HL-60 (cell line): Measurements from ENCODE around the gene RCAN3.
"Not testable (repeated sequence)": the region's sequence is repeated elsewhere in the genome, so short reads cannot be mapped to it uniquely, and the experiment has no call there.

ENCODE experiments used
- POLR2AphosphoS5 ChIP-seq: IDR thresholded peaks from 2 replicates; pipeline ENCODE4 v1.6.1; 2012; ENCODE audit warnings: low read depth
- TF ChIP-seq, protein P1 (sequence below): IDR thresholded peaks from one replicate; pipeline ENCODE4 v1.5.1; 2011; ENCODE audit warnings: low read length, control low read depth, inconsistent platforms; ENCODE audit not compliant: insufficient read depth

DNA sequence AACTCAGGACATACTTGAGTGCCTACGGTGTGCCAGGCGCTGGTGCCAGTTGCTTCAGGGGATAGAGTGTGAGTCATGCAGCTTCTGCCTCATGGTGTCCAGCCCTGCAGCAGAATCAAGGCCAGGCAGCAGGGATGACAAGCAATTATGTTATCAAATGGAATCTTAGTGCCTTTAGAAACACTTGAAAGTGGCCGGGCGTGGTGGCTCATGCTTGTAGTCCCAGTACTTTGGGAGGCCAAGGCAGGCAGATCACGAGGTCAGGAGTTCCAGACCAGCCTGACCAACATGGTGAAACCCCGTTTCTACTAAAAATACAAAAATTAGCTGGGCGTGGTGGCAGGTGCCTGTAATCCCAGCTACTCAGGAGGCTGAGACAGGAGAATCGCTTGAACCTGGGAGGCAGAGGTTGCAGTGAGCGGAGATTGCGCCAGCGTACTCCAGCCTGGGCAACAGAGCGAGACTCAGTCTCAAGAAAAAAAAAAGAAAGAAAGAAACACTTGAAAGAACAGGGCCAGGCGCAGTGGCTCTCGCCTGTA, 13.1 kb downstream of the RCAN3 start:
- TF ChIP-seq, protein P1, sequence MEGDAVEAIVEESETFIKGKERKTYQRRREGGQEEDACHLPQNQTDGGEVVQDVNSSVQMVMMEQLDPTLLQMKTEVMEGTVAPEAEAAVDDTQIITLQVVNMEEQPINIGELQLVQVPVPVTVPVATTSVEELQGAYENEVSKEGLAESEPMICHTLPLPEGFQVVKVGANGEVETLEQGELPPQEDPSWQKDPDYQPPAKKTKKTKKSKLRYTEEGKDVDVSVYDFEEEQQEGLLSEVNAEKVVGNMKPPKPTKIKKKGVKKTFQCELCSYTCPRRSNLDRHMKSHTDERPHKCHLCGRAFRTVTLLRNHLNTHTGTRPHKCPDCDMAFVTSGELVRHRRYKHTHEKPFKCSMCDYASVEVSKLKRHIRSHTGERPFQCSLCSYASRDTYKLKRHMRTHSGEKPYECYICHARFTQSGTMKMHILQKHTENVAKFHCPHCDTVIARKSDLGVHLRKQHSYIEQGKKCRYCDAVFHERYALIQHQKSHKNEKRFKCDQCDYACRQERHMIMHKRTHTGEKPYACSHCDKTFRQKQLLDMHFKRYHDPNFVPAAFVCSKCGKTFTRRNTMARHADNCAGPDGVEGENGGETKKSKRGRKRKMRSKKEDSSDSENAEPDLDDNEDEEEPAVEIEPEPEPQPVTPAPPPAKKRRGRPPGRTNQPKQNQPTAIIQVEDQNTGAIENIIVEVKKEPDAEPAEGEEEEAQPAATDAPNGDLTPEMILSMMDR: not testable (repeated sequence)
- TF ChIP-seq POLR2AphosphoS5: not testable (repeated sequence)
